22Rv1 (cell line): ENCODE results near the gene TNPO3.
"Not testable (repeated sequence)": the region's sequence is repeated elsewhere in the genome, so short reads cannot be mapped to it uniquely, and the experiment has no call there.

ENCODE experiments used
- H3K27ac ChIP-seq: fragments of 450-650 bp; 2 replicates; pipeline ENCODE4 v1.5.1; 2017
- ZFX ChIP-seq: fragments of 450-650 bp; IDR thresholded peaks from 2 replicates; pipeline ENCODE4 v1.6.1; 2017; ENCODE audit warnings: antibody characterized with exemption, borderline replicate concordance
- TF ChIP-seq, protein P1 (sequence below): fragments of 450-650 bp; IDR thresholded peaks from 2 replicates; pipeline ENCODE4 v1.5.1; 2017; ENCODE audit warnings: mild to moderate bottlenecking

Gene TNPO3

GRCh38 chr7:129072479-129073011, 17.6 kb upstream of the TNPO3 start:
- no peak for TF ChIP-seq ZFX
- TF ChIP-seq, protein P1, sequence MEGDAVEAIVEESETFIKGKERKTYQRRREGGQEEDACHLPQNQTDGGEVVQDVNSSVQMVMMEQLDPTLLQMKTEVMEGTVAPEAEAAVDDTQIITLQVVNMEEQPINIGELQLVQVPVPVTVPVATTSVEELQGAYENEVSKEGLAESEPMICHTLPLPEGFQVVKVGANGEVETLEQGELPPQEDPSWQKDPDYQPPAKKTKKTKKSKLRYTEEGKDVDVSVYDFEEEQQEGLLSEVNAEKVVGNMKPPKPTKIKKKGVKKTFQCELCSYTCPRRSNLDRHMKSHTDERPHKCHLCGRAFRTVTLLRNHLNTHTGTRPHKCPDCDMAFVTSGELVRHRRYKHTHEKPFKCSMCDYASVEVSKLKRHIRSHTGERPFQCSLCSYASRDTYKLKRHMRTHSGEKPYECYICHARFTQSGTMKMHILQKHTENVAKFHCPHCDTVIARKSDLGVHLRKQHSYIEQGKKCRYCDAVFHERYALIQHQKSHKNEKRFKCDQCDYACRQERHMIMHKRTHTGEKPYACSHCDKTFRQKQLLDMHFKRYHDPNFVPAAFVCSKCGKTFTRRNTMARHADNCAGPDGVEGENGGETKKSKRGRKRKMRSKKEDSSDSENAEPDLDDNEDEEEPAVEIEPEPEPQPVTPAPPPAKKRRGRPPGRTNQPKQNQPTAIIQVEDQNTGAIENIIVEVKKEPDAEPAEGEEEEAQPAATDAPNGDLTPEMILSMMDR: no peak
- no peak overlapping the region for H3K27ac ChIP-seq

DNA sequence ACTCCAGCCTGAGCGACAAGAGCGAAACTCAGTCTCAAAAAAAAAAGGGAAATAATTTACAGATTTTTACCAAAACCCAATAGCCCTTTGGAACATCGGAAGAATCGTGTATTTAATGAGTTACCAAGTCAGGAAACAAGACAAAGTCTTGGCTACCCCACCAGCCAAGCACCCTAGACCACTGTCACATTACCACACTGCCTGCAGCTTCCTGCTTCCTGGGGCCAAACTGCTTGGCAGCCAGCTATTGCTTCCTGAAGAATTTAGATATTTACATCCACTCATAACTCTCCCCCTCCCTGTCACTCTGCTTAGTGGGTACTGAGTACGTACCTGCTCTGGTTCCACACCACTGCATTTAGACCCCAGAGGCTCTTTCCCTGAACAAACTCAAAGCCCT, 14.1 kb upstream of the TNPO3 start:
- TF ChIP-seq ZFX: no peak
- TF ChIP-seq, protein P1: no peak
- H3K27ac ChIP-seq: no peak overlapping the region

- TF ChIP-seq ZFX: no peak
- TF ChIP-seq, protein P1: no peak
- H3K27ac ChIP-seq: no peak overlapping the region
These were observed 13.1 kb upstream of the TNPO3 start for GRCh38 chr7:129067943-129068548.

- not testable (repeated sequence) for H3K27ac ChIP-seq
These were observed 12.2 kb upstream of the TNPO3 start for GRCh38 chr7:129067132-129067561.

- TF ChIP-seq, protein P1: no peak
- no peak for TF ChIP-seq ZFX
- H3K27ac ChIP-seq: no peak overlapping the region
These were observed 11.6 kb upstream of the TNPO3 start for GRCh38 chr7:129066290-129067131.

- no peak for TF ChIP-seq ZFX
- TF ChIP-seq, protein P1: no peak
- H3K27ac ChIP-seq: peak overlapping the region; percentile 94
These were observed 1.1 kb upstream of the TNPO3 start for GRCh38 chr7:129055861-129056464.

GRCh38 chr7:129055294-129055816, 444 bp upstream of the TNPO3 start:
- TF ChIP-seq, protein P1: no peak
- TF ChIP-seq ZFX: no peak
- peak overlapping the region; percentile 94 for H3K27ac ChIP-seq
